GM04503 (cell line): ENCODE measurements around the gene PZP.
"Not testable (repeated sequence)": the region's sequence is repeated elsewhere in the genome, so short reads cannot be mapped to it uniquely, and the experiment has no call there.

ENCODE experiments used
- DNase-seq: peaks from one replicate; pipeline ENCODE4 v3.0.0-alpha.2; 2012; ENCODE audit warnings: low read depth

Gene PZP

DNA sequence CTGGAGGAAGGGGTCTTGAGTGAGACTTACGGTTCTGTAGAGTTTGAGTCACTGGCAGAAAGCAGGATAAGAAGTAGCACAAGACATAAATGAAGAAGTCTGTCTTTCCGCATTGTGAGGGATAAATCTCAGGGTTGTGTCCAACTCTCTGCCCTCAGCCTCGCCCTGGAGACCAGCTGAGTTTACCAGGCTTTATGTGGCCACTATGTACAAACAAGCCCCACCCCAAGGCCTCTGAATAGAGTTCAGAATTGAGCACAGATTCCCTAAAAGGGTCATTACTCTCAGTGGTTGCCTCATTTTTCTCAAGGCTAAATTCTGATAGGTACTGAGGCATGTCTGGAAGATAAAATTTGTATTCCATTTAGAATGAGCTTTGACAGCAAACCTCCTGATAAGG, at the start of gene PZP:
PZP (minus strand) TSS at position 167 of the 400 bp plus-strand sequence; CDS start at position 113, 54 bp downstream.
- DNase-seq: no peak

DNA sequence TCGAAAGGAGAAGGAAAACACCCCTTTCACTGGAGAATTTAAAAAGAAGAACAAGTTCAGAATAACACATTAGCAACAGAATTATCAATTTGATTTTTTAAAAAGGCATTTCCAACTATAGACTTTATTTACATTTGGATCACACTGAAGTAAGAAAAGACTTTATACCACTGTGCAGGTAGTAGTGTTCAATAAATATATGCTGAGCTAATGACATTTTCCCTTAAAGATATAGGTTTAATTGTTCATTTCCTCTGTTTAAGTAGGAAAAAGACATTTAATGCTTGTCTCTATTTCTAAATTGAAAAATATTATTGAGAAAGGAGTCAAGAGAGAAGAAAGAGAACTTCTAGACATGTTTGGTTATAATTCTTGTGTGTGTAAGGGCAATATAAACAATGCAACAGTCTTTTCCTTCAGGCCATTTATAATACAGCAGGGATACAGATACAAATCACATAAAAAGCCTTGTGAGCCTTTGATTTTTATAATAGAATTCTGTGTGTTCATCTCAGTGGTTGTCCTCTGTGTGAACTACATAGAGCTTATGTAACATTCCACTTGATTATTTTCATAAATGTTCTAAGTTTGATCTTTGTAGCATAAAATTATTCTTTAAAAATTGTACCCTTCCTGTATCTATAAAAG, 48.7 kb upstream of the PZP start:
- DNase-seq: no peak

GRCh38 chr12:9256341-9256740, 48.1 kb upstream of the PZP start:
- DNase-seq: no peak

- DNase-seq: no peak
Measured at GRCh38 chr12:9255837-9256236, 47.6 kb upstream of the PZP start.

DNA sequence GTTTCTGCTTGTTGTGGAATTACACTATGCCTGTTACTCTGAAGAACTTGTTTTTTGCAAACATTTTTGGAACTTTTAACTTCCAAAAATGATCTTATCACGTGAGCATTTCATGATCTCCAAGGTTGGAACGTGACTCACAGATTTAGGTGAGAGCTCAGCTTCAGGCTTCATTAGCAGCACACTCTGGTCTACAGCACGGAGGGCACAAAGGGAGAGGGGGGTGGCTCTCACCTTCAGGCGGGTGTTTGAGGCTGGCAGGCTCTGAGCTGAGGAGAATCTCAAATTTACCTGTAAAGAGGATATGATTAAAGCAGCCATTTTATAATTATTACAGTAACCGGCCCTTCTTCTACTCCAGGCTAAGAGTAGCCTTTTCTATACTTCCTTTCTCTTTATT, 45.3 kb upstream of the PZP start:
- no peak for DNase-seq

DNA sequence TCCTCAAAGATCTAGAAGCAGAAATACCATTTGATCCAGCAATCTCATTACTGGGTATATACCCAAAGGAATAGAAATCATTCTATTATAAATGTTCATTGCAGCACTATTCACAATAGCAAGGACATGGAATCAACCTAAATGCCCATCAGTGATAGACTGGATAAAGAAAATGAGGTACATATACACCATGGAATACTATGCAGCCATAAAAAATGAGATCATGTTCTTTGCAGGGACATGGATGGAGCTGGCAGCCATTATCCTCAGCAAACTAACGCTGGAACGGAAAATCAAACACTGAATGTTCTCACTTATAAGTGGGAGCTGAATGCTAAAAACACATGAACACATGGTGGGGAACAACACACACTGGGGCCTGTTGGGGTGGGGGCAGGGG, 44.6 kb upstream of the PZP start:
- DNase-seq: not testable (repeated sequence)

- no peak for DNase-seq
Measured at GRCh38 chr12:9252256-9252655, 44.1 kb upstream of the PZP start.

DNA sequence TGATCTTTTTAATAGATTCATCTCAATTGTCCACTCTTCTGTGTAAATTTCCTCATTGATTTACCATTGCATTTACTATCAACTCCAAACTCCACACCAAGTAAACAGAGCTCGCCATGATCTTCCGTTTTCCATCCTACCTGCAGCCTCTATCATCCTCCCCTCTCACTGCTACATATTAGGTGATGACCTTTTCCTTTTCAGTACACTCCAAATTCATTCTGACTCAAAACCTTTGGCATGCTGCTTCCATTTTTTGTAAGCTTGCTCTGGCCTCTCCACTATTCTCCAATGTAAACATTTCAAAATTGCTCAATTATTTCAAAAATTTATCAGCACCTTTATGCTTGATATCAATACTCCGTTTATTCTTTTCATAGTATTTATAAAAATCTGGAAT, 40.2 kb upstream of the PZP start:
- no peak for DNase-seq

DNA sequence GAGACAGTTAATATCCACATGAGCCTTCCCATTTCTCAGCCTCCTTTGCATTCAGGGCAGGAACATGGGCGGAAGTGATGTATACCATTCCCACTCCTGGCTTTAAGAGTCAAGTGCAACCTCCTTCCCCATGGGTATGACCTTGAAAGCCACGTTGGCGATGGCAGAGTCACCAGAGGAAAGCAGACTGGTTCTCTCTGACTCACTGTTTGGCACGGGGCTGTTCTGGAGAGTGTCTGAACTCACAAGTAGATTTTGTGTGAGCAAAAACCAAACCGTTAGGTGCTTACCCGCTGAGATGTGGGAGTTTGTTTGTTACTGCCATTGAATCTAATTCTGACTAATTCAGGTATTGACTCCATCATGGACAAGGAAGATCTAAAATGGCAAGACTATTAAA, 36.7 kb upstream of the PZP start:
- DNase-seq: no peak

GRCh38 chr12:9243999-9244649, 35.9 kb upstream of the PZP start:
- DNase-seq: no peak

DNA sequence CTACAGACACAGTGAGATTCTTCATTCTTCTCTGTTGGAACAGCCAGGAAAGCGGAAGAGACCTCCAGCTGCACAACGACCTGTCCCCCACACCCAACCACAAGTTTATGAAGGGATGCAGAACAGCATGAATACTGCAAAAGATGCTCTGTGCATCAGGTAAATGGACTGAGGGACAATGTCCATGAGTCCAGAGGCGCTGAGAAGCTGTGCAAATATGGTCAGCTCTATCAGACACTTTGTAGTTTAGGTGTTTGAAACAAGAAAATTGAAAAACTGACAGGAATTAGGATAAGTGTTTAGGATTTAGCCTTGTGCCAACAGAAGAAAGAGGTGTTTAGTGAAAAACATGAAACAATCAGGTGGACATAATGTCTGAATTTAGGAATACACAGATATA, 33.1 kb upstream of the PZP start:
- DNase-seq: no peak

- DNase-seq: no peak
Measured at GRCh38 chr12:9240776-9241175, 32.6 kb upstream of the PZP start.

DNA sequence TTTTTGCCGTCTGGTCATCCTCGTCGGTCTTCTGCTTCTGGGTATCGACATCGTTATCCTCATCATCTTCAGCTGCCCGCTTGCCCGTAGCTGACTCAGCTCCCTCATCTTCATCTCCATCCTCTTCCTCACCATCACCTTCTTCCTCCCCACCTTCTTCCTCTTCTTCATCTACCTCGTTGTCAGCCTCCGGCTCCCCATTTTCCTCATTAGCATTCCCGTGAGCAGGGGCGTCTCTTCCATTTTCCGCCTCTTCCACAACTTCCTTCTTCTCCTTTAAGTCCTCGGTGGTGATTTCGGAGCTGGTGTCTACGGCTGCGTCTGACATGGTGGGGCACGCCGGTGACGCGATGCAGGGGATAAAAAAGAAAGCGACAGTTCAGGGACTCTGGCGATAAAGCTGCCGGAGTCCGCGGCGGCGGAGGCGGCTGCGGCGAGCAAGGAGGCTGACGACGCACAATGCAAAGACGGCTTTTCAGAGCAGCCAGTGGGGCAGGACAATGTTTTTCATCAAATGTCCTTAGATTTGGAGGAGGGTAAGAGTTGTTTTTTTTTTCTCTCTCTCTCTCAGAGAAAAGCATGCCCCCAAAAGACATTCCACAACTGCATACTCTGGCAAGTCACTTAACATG, 31.9 kb upstream of the PZP start:
- not testable (repeated sequence) for DNase-seq

GRCh38 chr12:9237286-9237685, 29.1 kb upstream of the PZP start:
- no peak for DNase-seq

DNA sequence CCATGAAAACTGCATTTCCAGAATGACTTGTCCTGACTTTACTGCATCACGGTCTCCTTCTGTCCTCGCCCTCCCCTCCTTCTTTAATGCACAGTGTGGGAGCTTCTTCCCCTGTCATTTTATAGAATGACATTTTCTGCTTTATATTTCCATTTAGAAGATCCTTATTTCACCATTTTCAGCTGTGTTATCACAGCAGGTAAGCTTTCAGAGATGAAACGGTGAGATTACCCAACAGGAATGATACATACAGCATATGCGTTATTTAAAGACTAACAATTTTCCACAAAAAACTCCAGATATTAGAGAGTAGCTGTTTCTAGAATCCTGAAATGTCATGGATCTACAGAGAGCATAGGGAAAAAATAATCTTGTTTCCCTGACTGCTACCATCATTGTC, 27.3 kb upstream of the PZP start:
- no peak for DNase-seq

DNA sequence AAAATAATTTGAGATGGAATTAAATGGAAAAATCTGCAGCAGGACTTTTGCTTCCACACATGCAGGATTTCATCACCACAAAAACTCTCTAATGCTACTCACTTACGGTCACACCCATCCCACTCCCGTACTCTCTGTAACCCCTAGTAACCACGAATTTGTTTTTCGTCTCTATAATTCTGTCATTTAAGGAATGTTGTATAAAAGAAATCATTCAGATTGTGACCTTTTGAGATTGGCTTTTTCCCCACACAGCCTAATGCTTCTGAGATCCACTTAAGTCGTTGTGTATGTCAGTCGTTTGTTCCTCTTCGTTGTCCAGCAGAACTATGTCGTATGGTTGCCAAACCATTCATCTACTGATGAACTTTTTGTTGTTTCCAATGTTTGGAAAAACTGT, 19.8 kb upstream of the PZP start:
- no peak for DNase-seq

DNA sequence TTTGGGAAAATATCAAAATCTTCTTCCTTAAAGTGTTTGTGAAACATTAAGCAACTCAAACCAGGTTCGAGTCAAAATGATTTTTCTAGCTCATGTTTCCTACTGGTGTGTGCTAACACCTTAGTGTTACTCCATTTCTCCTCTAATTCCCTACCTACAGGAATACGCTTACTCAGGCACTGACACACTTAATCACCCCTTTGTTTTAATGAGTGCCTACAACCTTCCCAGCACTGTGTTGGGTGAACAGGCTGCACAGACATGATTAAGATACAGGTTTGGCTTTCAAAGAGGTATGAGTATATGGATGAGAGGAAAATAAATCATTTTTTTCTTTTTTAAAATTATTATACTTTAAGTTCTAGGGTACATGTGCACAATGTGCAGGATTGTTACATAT, 15.6 kb upstream of the PZP start:
- no peak for DNase-seq

DNA sequence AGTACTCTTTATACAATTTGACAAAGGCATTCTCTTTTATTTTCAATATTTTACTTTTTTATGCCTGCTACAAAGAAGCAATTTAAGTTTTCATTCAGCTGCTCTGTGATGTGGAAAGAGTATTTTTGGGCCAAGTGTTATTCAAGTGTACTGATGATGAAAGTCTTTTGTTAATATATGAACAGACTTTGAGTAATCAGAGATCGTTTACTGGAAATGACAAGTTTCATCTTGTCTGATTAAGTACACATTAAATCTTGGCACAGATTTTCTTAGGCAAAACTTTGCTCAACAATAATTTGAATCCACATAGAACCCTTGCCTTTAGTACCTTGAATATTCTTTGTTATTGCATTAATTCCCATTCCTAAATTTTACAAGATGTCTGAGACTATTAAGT, 13.3 kb upstream of the PZP start:
- no peak for DNase-seq

GRCh38 chr12:9221011-9221410, 12.8 kb upstream of the PZP start:
- DNase-seq: not testable (repeated sequence)

GRCh38 chr12:9214534-9214933, 6.3 kb upstream of the PZP start:
- DNase-seq: no peak

DNA sequence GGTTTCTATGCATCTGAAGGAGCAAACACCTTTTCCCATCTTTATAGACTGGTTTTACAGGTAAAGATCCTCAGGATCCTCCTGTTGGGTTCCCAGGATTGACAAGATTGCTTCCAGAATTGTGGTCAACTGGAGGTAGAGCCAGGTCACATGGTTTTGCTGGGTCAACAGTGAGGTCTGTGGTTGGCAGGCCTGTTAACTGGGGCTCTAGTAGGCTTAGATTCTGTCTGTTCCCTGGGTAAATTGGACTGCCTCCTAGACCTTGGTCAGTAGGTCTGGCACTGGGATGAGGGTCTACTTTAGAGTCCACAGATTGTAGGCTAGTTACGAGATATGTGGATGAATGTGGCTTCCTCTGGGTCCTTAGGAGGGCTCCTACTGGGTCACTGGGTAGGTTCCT, 3.5 kb upstream of the PZP start:
- DNase-seq: no peak

GRCh38 chr12:9204380-9204779, 3.8 kb downstream of the PZP start:
- no peak for DNase-seq

DNA sequence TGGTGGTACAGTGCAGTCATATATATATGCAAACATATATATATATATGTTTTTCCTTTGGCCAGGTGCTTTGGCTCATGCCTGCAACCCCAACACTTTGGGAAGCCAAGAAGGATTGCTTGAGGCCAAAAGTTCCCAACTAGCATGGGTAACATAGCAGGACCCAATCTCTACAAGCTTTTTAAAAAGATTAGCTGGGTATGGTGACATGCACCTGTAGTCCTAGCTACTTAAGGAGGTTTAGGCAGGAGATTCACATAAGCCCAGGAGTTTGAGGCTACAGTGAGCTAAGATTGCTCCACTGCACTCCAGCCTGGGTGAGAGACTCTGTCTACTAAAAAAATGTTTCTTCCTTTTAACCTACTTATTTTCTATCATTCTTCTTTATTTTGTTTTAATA, 10.2 kb downstream of the PZP start:
- no peak for DNase-seq

GRCh38 chr12:9184276-9184675, 23.9 kb downstream of the PZP start:
- no peak for DNase-seq
